ENCODE results near the gene NAV2.

The NAV2 gene

DNA sequence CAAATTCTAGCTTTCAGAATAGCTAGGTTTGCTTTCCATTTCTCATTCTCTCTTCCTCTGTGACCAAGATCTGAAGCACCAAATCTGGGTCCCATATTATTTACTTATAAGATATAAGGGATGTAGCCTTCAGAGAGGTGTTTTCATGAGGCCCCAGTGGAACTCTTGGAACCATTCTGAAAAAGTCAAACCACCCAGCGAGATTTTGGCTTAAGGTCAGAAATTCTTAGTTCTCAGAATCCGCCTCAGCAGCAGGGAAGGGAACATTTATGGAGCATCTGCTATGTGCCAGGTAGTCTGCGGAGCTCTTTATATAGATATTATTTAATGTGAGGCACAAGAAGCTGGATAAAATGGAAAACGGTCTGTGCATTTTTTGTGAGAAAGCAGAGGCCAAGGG, 6.3 kb downstream of the NAV2 start:
- DNase-seq (ENCODE audit: low read depth, low spot score), result no peak
- no peak overlapping the region for H3K9ac ChIP-seq (ENCODE audit: insufficient read length)
- no peak for TF ChIP-seq FOXP2 (optimal IDR thresholded peaks at IDR 0.05; ENCODE audit: control extremely low read depth, extremely low read length, insufficient read depth)
- TF ChIP-seq EZH2 (IDR thresholded peaks at IDR 0.05), result no peak
- no peak overlapping the region for H3K4me3 ChIP-seq
- H3K9me3 ChIP-seq (ENCODE audit: low read depth, low read length), result no peaks in the 10 kb centered on the region
- H3K36me3 ChIP-seq (ENCODE audit: insufficient read depth, low read length), result no peaks in the 10 kb centered on the region
- H3K27ac ChIP-seq, result no peak overlapping the region

DNA sequence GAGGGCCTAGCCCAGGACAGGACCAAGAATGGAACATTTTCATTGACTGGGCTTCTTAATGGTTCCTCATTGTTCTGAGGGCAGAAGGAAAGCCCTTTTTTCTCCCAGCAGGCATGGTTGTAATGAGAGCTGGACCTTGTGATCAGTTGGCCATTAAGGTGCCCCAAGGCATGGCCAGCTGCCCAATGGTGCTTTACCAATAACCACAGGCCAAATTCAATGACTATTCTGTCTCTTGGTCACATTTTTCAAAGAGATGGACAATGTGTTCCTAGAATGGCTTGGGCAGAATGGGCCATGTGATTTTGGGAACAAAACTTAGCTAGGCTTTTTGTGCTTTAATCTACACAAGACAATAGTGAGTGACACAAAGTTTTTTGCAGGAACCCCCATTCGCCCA, 7.3 kb downstream of the NAV2 start:
- Histone ChIP-seq H3K36me3 (ENCODE audit: insufficient read depth, low read length) (no peaks in the 10 kb centered on the region), H3K9ac (ENCODE audit: insufficient read length) (no peak overlapping the region), H3K9me3 (ENCODE audit: low read depth, low read length) (no peaks in the 10 kb centered on the region), H3K4me3 (no peak overlapping the region), H3K27ac (no peak overlapping the region)
- TF ChIP-seq EZH2 (IDR thresholded peaks at IDR 0.05) (no peak), FOXP2 (optimal IDR thresholded peaks at IDR 0.05; ENCODE audit: control extremely low read depth, extremely low read length, insufficient read depth) (no peak), POLR2AphosphoS5 (IDR thresholded peaks at IDR 0.05; ENCODE audit: borderline replicate concordance, low read depth, low read length) (no peak)
- DNase-seq (ENCODE audit: low read depth, low spot score), result no peak

DNA sequence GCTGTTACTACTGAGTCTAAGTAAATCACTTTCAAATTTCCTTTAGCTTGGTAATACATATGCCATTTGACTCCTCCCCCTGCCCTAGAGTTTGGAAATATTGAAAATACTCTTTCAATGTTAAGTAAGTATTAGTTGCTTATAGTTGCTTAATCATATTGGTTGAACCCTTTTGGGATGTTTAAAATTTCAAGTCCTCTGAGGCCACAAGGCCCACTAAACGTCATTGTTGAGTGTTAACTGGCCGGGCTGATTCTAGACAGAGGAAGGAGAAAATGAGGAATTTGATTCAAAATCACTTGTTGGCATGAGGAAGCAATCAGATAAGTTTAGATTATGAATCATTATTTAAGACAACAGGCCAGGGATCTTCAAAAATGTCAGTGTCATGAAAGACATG, 8.5 kb downstream of the NAV2 start:
- no peak for TF ChIP-seq EZH2 (IDR thresholded peaks at IDR 0.05)
- TF ChIP-seq POLR2AphosphoS5 (IDR thresholded peaks at IDR 0.05; ENCODE audit: borderline replicate concordance, low read depth, low read length), result no peak
- TF ChIP-seq FOXP2 (optimal IDR thresholded peaks at IDR 0.05; ENCODE audit: control extremely low read depth, extremely low read length, insufficient read depth), result no peak
- H3K27ac ChIP-seq, result no peak overlapping the region
- no peaks in the 10 kb centered on the region for H3K9me3 ChIP-seq (ENCODE audit: low read depth, low read length)
- H3K36me3 ChIP-seq (ENCODE audit: insufficient read depth, low read length), result no peaks in the 10 kb centered on the region
- H3K9ac ChIP-seq (ENCODE audit: insufficient read length), result no peak overlapping the region
- DNase-seq (ENCODE audit: low read depth, low spot score), result no peak
- no peak overlapping the region for H3K4me3 ChIP-seq

DNA sequence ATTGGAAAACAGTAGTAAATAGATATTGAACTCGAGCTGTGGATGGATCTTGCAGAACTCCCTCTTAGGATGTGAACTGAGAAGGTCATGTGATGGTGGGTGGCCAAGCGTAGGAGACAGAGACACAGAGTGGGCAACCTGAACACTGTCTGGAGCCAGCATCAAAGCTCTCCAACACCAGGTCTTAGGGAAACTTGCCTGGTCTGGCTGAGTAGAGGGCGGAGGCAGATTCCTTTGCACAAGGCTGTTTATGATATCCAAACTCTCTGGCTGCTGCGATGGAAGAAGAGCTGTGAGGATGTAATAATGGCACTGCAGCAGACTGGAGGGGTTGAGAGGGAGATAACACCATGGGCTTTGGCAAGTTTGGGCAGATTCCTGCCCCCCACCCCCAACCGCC, 10.1 kb downstream of the NAV2 start:
- DNase-seq (ENCODE audit: low read depth, low spot score), result no peak
- Histone ChIP-seq H3K9ac (ENCODE audit: insufficient read length) (no peak overlapping the region), H3K36me3 (ENCODE audit: insufficient read depth, low read length) (no peaks in the 10 kb centered on the region), H3K4me3 (no peak overlapping the region), H3K9me3 (ENCODE audit: low read depth, low read length) (no peaks in the 10 kb centered on the region), H3K27ac (no peak overlapping the region)
- TF ChIP-seq POLR2AphosphoS5 (IDR thresholded peaks at IDR 0.05; ENCODE audit: borderline replicate concordance, low read depth, low read length) (no peak), EZH2 (IDR thresholded peaks at IDR 0.05) (no peak), FOXP2 (optimal IDR thresholded peaks at IDR 0.05; ENCODE audit: control extremely low read depth, extremely low read length, insufficient read depth) (no peak)

DNA sequence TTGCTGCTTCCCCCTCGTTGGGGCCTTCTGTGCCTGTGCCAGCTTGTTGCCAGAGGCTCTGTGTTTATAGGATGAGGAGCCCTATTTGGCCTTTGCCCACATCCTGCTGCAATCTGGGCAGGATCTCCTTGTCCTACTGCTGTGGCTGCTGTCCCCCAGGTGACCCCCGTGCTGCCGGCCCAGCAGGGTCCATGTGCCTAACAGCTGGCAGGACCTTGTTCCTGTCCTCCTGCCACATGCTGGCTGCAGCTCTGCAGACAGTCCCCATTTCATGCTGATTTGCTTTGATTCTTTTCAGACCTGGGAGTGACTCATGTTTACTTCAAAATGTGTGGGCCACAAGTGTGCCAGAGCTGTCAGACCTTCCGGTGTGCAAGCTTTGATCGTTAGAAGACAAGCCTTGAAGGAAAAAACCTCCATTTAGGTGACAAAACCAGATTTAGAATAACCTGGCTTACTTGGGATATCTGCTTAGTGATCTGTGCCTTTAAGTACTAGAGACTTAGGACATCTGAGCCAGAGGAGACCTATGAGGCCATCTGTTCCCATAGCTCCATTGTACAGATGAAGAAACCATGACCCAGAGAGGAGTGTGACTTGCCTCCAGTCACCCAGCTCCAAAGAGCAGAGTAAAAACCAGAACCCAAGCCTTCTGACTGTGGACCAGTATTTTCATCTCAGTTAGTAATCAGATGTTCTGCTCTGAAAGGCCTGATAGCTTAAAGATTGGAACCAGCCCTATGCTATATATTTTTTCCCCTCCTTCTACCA, 11.1 kb downstream of the NAV2 start:
- Histone ChIP-seq H3K27ac (no peak overlapping the region), H3K4me3 (no peak overlapping the region), H3K9me3 (ENCODE audit: low read depth, low read length) (no peaks in the 10 kb centered on the region), H3K9ac (ENCODE audit: insufficient read length) (no peak overlapping the region), H3K36me3 (ENCODE audit: insufficient read depth, low read length) (no peaks in the 10 kb centered on the region)
- no peak for DNase-seq (ENCODE audit: low read depth, low spot score)
- TF ChIP-seq EZH2 (IDR thresholded peaks at IDR 0.05) (no peak), FOXP2 (optimal IDR thresholded peaks at IDR 0.05; ENCODE audit: control extremely low read depth, extremely low read length, insufficient read depth) (no peak), POLR2AphosphoS5 (IDR thresholded peaks at IDR 0.05; ENCODE audit: borderline replicate concordance, low read depth, low read length) (no peak)

DNA sequence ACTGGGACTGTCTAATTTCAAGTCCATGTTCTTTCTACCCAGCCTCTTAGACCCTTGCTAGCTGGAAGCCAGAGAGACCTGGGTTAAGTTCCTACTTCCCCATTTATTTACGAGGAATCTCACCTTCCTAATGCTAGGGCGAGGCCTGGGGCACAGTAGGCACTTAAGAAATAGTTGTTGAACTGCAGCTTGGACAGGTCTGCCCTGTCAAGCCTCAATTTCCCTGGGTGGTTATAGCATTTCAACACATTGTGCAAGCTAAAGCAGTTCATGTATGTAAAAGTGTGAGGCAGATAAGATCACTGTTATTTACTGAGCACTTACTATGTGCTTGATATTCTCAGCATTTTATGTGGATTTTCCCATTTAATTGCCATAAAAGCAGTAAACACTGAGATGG, 12.1 kb downstream of the NAV2 start:
- Histone ChIP-seq H3K4me3 (no peak overlapping the region), H3K9me3 (ENCODE audit: low read depth, low read length) (no peaks in the 10 kb centered on the region), H3K9ac (ENCODE audit: insufficient read length) (no peak overlapping the region), H3K27ac (no peak overlapping the region), H3K36me3 (ENCODE audit: insufficient read depth, low read length) (no peaks in the 10 kb centered on the region)
- no peak for TF ChIP-seq POLR2AphosphoS5 (IDR thresholded peaks at IDR 0.05; ENCODE audit: borderline replicate concordance, low read depth, low read length)
- TF ChIP-seq FOXP2 (optimal IDR thresholded peaks at IDR 0.05; ENCODE audit: control extremely low read depth, extremely low read length, insufficient read depth), result no peak
- TF ChIP-seq EZH2 (IDR thresholded peaks at IDR 0.05), result no peak
- DNase-seq (ENCODE audit: low read depth, low spot score), result no peak

DNA sequence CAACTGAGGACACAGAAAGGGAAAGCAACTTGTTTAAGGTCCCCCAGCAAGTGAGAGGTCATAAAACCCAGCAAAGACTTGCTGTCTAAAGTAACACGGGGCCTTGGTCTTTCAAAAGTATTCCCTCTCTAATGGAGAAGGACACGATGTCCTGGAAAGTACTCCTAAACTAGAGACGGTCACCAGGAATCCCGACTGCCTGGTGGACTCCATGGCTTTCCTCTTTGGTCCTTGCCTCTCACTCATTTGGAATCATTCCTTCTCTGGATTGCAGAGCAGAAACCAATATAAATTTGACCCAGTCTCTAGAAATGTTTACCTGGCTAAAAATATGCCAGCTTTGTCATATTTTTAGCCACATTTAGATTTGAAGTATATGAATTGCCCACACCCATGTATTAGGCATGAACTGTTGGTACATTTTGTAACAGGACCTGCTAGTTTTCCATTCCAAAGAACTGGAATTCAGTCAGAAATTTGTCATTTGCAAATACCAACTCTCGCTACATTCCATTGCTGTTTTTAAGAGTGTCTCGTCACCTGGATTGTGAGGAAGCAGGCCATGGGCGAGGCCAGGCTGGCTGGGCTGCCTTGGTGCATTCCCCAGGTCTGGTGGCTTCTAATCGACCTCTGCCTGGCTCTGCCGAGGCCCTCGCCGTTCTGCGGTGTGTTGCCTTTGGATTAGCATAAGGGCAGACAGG, 12.9 kb downstream of the NAV2 start:
- Histone ChIP-seq H3K27ac (no peak overlapping the region), H3K9ac (ENCODE audit: insufficient read length) (no peak overlapping the region), H3K9me3 (ENCODE audit: low read depth, low read length) (no peaks in the 10 kb centered on the region), H3K36me3 (ENCODE audit: insufficient read depth, low read length) (no peaks in the 10 kb centered on the region), H3K4me3 (no peak overlapping the region)
- DNase-seq (ENCODE audit: low read depth, low spot score), result no peak
- TF ChIP-seq FOXP2 (optimal IDR thresholded peaks at IDR 0.05; ENCODE audit: control extremely low read depth, extremely low read length, insufficient read depth), result no peak
- no peak for TF ChIP-seq EZH2 (IDR thresholded peaks at IDR 0.05)
- no peak for TF ChIP-seq POLR2AphosphoS5 (IDR thresholded peaks at IDR 0.05; ENCODE audit: borderline replicate concordance, low read depth, low read length)

DNA sequence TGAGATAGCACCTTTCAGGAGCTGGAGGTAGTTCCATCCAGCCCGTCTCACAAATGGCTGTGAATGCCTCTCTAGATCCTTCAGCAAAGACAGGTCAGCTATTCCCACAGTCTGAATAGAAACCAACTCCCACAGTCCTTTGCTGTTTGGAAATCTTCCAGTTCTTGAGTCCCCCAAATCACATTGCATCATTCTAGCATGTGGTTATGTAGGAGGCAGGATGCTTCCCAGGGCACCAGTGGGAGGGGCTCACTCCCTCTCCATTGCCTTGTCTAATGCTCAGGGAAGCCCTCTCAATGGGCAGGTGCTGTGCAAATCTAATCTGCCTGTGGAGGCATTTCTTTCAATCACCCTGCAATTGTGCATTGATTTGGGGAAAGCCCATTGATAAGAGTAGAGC, 14.6 kb downstream of the NAV2 start:
- TF ChIP-seq EZH2 (IDR thresholded peaks at IDR 0.05) (no peak), FOXP2 (optimal IDR thresholded peaks at IDR 0.05; ENCODE audit: control extremely low read depth, extremely low read length, insufficient read depth) (no peak), POLR2AphosphoS5 (IDR thresholded peaks at IDR 0.05; ENCODE audit: borderline replicate concordance, low read depth, low read length) (no peak)
- no peak overlapping the region for H3K9ac ChIP-seq (ENCODE audit: insufficient read length)
- no peaks in the 10 kb centered on the region for H3K36me3 ChIP-seq (ENCODE audit: insufficient read depth, low read length)
- no peak overlapping the region for H3K27ac ChIP-seq
- no peaks in the 10 kb centered on the region for H3K9me3 ChIP-seq (ENCODE audit: low read depth, low read length)
- no peak for DNase-seq (ENCODE audit: low read depth, low spot score)
- H3K4me3 ChIP-seq, result no peak overlapping the region

Data from SK-N-MC (cell line).